Mononuclear cell (primary cell): Measurements from ENCODE around the gene DLG2. TPM values are rescaled to one million over a fixed set of nuclear protein-coding genes. Genes with fewer than 3 reads are reported as not detected.

Experiments
- H3K27me3 ChIP-seq: 2 replicates; pipeline ENCODE4 v1.6.0; 2011; ENCODE audit warnings: low read length, control low read depth; ENCODE audit not compliant: insufficient read depth
- H3K4me1 ChIP-seq: 2 replicates; pipeline ENCODE4 v1.5.1; 2011; ENCODE audit warnings: mild to moderate bottlenecking, low read length, control low read depth; ENCODE audit not compliant: insufficient read depth
- H3K4me3 ChIP-seq: 2 replicates; pipeline ENCODE4 v1.5.1; 2011; ENCODE audit warnings: mild to moderate bottlenecking, low read length, moderate library complexity
- H3K9me3 ChIP-seq: 2 replicates; pipeline ENCODE4 v1.5.1; 2011; ENCODE audit warnings: low read depth, mild to moderate bottlenecking, control low read depth, low read length
- total RNA-seq: library from RNA; depleted of rRNA; stranded (reverse); fragments of >200 nt; gene quantifications from one replicate; pipeline ENCODE4 v1.2.3, GENCODE V29; 2012

Gene DLG2
- total RNA-seq, 1 donor, result 1.6 TPM

DNA sequence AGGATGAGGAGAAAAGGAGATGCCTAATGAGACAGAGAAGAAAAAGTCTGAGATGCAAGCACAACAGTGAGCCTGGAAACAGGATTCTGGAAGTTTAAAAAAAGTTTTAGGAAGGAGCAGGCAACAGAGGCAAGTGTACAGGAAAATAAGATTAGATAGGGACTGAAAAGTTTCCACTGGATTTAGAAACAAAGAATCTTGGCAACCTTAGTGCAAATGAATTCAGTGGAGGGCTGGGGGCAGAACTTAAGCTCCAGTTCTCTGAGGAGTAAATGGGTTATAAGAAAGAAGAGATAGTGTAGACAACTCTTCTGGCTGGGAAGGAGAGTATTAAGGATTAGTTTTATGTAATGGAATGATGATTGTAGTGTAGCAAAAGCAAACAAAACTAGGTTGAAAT is 1712.1 kb downstream of the DLG2 start:
- H3K4me3 ChIP-seq, result no peak overlapping the region
- H3K27me3 ChIP-seq, result no peaks in the 10 kb centered on the region
- H3K4me1 ChIP-seq, result no peaks in the 10 kb centered on the region
- H3K9me3 ChIP-seq, result no peaks in the 10 kb centered on the region

DNA sequence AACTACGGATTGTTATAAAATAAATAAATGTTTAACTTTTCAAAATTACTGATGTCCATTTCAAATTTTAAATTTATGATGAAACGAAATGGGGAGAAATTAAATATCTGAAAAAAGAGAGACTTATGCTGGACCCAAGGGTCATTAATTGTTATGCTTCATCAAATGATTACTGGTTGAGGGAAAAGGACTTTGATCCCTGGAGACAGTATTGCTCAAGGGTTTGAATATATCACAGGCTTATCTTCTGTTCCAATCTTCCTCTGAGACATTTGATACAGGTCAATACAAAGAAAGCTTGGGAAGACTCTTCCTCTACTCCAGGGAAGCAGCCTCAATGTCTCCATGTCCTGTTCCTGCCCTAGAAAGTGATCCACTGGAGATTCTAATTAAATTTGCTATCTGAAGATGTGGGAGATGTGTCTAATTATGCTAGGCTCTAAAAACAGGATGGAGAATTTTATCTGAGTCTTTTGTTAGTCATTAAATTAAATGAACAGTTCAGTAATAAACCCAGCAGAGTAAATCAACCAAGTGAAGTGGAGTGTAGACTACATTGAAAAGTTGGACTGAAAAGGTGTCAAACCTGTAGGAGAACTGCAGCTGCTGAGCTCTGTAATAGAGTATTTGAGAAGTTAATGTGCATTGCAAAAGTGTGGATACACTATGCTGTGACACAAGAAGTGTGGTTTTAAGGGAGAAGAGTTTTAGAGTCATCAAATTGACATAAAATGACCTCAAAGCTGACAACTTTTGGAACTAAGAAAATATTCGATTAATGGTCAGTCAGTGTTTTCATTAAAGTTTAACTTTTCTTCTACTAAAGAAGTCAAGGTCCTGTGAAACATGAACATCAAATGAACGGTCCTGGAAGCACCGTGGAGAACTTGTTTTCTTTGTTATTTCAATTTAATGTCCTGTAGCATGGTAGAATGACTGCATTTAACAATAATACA is 1717.3 kb downstream of the DLG2 start:
- Histone ChIP-seq H3K9me3 (no peaks in the 10 kb centered on the region), H3K27me3 (no peaks in the 10 kb centered on the region), H3K4me1 (no peaks in the 10 kb centered on the region), H3K4me3 (no peak overlapping the region)

DNA sequence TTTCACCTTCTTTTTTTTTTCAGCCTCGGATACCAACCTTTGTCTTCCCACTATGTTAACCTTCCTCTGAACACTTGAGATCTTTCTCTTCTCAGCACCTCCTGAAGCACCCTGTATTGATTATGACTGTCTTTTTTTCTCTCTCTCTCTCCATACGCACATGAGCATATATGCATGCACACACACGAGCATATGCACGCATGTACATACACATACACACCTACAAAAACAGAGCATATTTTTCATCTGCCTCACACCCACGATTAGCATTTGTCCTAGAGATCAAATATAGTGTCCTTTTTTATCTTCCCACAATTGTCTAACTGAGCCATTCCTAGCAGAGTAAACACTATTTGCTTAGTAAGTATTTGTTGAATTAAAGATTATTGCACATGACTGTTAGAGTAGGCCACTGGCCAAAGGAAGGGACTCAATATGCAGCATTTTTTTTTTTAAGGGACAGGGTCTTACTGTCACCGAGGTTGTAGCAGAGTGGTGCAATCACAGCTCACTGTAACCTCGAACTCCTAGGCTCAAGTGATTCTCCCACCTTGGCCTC is 1718.8 kb downstream of the DLG2 start:
- Histone ChIP-seq H3K27me3 (no peaks in the 10 kb centered on the region), H3K4me3 (no peak overlapping the region), H3K9me3 (no peaks in the 10 kb centered on the region), H3K4me1 (no peaks in the 10 kb centered on the region)

DNA sequence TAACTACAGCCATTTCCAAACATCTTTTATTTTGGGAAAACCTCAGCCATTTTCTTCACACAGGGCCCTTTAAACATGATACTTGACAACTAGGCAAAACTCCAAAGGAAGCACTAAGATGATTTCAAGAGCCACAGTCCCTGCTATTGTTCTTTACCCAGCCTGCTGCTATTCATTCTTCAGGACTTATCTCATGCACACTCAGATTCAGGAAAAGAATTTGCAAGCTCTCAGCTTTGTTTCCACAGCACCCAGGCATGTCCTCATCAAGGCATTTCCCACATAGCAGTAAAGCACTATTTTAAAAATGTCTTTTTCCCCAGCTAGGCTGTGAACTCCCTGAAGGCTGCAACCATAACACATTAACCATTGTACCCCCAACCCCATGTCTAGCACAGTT is 1731.6 kb downstream of the DLG2 start:
- no peaks in the 10 kb centered on the region for H3K4me1 ChIP-seq
- no peaks in the 10 kb centered on the region for H3K27me3 ChIP-seq
- H3K9me3 ChIP-seq, result no peaks in the 10 kb centered on the region
- H3K4me3 ChIP-seq, result no peak overlapping the region

DNA sequence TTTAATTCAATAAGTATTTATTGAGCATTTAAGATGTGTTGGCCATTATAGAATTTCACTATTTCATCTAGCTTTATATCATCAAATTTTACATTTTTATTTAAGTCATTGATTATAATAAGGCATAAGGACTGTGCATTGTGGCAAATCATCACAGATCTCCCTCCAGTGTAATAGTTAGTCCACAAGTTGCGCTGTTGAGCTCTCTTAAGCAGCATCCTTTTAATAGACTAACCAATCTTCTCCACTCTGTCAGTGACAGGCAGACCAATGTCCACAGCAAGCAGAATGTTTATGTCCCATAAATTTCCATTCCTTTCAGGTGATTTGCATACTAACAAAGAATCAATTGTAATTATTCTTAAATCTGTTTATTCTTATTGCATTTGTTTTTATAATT is 1745.7 kb downstream of the DLG2 start:
- Histone ChIP-seq H3K9me3 (no peaks in the 10 kb centered on the region), H3K4me3 (no peak overlapping the region), H3K27me3 (no peaks in the 10 kb centered on the region), H3K4me1 (no peaks in the 10 kb centered on the region)

DNA sequence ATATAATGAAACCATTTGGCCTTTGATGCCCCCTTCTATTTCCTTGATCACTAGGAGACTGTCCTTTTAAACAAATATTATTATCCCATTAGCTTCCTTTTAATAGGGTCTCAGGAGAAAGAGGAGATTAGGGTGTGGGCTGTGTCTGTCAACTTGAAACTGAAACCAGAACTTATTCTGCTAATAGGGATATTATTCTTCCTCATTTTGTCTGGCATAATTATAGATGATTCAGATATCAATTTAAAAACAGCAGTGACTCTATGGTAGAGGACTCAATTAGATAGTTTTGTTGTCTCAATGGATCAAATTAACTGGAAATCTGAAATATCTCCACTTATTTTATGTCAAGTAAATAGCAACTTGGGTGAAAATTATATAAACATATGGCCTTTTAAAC is 1756.1 kb downstream of the DLG2 start:
- Histone ChIP-seq H3K27me3 (no peaks in the 10 kb centered on the region), H3K9me3 (no peaks in the 10 kb centered on the region), H3K4me1 (no peaks in the 10 kb centered on the region), H3K4me3 (no peak overlapping the region)

DNA sequence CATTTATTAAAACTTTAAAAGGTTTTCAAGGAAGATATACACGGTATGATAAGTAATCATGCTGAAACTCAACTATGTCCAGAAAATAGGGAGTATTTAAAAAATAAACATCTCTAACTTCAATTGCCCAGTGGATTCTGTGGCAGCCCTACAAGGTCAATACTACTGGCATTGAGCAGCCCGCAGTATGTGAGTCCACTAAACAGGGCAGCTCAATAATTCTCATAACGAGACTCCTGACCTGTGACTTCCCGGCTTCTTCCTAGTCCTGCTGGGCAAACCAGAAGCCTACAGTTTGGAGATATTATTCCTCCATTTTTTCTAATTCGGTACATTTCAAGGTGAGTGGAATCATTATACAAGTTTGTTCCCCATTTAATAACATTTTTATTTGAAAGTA is 1760.5 kb downstream of the DLG2 start:
- Histone ChIP-seq H3K9me3 (no peaks in the 10 kb centered on the region), H3K27me3 (no peaks in the 10 kb centered on the region), H3K4me1 (no peaks in the 10 kb centered on the region), H3K4me3 (no peak overlapping the region)

DNA sequence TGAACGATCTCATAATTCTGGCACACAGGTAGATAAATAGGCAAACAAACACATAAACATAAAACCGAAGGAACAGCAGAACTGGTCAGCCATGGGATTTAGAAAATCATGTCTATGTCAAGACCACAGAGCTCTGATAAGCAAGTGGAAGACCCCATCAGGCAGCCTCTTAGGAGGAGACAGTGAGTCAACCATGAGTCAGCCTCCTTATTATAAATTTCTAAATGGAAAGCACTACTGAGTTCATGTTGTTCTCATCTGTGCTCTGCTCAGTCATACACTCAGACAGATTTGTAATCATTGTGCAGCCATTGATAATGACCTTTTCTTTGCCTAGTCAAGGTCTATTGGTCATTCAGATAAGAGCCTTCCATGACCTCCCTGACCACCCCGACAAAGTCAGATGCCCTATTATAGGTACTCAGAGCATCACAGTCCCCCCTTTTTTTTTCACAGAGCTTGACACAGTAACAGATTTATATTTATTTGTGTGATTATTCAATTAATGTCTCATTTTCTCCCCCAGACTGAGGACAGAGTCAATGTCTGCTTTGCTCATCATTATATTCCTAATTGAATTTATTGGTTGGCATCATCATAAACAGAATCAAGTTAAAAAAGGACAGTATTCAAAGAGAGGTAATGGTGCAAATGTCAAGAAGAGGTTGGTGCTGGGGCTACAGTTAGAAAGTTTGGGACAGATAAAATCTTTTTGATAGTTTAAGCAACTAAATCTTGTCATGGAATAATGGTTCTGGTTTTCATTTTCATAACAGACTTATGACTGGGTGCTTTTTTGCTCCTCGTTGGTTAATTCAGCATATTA is 1761.3 kb downstream of the DLG2 start:
- Histone ChIP-seq H3K27me3 (no peaks in the 10 kb centered on the region), H3K4me1 (no peaks in the 10 kb centered on the region), H3K9me3 (no peaks in the 10 kb centered on the region), H3K4me3 (no peak overlapping the region)

DNA sequence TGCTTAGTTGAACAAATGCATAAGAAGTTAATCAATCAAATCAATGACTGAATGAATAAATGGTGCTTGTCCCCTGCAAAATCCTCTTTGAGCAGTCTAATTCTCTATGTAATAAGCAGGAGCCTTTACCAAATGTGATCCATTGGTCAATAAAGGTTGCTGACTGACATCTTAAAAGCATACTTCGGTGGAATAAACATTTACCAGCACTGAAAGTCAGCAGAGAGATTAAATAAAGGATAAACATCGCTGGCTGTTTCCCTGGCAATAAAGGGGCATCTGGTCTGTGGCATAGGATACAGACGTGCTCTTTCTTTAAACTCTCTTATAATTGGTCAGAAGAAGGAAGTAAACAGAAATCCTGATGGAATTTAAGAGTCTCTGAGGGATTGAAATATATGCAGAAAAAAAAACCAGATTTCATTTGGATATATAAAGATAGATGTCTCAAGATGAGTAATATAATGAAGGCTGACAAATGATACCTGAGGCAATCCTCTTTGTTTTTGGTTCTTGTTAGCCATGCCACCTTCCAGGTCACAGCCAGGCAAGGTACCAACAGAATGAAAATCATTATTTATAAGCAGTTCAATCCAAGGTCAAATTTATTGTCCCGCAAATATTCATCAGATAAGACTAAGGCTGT is 1762.6 kb downstream of the DLG2 start:
- Histone ChIP-seq H3K27me3 (no peaks in the 10 kb centered on the region), H3K9me3 (no peaks in the 10 kb centered on the region), H3K4me3 (no peak overlapping the region), H3K4me1 (no peaks in the 10 kb centered on the region)

DNA sequence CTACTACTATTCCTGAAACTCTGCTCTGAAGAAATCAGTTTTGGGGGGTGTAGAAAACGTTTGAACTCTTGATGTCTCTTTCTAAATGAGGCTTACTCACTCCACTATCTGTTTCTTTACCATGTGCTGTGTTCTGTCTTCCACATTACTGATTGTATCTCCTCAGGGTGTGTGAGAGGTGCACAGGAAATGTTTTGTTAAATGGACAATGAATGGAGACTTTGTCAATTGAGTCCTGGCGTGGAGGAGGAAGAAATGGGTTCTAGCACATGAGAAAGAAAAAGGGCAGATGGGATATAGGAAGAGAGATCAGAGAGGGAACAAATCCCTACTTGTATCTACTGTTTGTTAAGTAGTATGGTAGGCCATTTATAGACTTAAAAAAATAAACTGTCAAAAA is 1763.9 kb downstream of the DLG2 start:
- H3K4me3 ChIP-seq, result no peak overlapping the region
- no peaks in the 10 kb centered on the region for H3K27me3 ChIP-seq
- H3K4me1 ChIP-seq, result no peaks in the 10 kb centered on the region
- H3K9me3 ChIP-seq, result no peaks in the 10 kb centered on the region

DNA sequence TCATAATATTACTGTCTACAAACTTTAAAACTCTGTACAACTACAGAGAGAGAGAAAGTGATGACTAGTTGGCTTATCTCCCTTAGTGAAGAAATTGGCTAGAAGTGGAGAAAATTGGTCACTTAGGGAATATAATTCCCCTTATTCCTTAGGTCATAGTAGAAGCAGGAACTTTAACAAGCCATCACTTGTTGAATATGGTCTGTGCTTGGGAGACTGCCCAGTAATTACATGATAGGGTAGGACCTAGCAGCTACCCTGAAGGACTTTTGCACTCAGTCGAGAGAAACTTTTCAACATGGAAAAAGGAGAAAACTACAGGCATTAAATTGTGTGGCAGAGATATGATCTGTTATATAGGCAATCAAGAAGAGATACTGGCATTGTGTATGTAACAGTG is 1764.5 kb downstream of the DLG2 start:
- Histone ChIP-seq H3K27me3 (no peaks in the 10 kb centered on the region), H3K4me3 (no peak overlapping the region), H3K4me1 (no peaks in the 10 kb centered on the region), H3K9me3 (peaks cover under 1% of the 10 kb centered on the region)

DNA sequence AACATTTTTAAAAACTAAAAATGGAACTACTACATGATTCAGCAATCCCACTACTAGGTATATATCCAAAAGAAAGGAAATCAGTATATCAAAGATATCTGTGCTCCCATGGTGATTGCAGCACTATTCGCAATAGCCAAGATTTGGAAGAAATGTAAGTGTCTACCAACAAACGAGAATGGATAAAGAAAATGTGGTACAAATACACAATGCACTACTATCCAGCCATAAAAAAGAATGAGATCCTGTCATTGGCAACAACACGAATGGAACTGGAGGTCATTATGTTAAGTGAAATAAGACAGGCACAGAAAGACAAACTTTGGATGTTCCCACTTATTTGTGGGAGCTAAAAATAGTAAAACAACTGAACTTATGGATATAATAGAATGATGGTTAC is 1765.1 kb downstream of the DLG2 start:
- Histone ChIP-seq H3K4me1 (no peaks in the 10 kb centered on the region), H3K4me3 (no peak overlapping the region), H3K9me3 (peaks cover 7% of the 10 kb centered on the region), H3K27me3 (no peaks in the 10 kb centered on the region)

DNA sequence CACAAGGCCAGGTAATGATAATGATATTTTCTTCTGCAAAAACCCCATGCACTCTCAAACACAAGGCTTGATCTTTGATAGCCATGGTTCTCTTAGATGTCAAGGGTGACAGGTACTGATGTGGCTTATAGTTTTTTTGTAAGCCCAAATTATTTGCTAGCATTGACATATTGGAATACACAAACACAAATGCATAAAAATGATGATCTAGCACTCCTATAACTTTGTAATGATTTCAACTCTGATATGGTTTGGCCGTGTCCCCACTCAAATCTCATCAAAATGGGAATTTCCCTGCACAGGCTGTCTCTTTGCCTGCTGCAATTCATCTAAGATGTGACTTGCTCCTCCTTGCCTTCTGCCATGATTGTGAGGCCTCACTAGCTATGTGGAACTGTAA is 1768.5 kb downstream of the DLG2 start:
- H3K27me3 ChIP-seq, result no peaks in the 10 kb centered on the region
- no peaks in the 10 kb centered on the region for H3K4me1 ChIP-seq
- peaks cover 7% of the 10 kb centered on the region for H3K9me3 ChIP-seq
- H3K4me3 ChIP-seq, result no peak overlapping the region

DNA sequence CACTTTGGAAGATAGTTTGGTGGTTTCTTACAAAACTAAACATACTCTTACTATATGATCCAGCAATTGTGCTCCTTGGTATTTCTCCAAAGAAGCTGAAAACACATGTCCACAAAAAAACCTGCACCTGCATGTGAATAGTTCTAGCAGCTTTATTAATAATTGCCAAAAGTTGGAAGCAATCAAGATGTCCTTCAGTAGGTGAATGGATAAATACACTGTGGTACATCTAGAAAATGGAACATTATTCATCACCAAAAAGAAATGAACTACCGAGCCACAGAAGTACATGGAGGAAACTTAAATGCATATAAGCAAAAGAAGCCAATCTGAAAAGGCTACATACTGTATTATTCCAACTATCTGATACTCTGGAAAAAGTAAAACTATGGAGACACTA is 1771.9 kb downstream of the DLG2 start:
- H3K4me1 ChIP-seq, result no peaks in the 10 kb centered on the region
- peaks cover 7% of the 10 kb centered on the region for H3K9me3 ChIP-seq
- H3K4me3 ChIP-seq, result no peak overlapping the region
- H3K27me3 ChIP-seq, result no peaks in the 10 kb centered on the region
